Liver (tissue), 9 donors: ENCODE results near the gene CD300LG. TPM values are rescaled to one million over a fixed set of nuclear protein-coding genes. Genes with fewer than 3 reads are reported as not detected.

ENCODE experiments used
- DNase-seq: peaks from one replicate; pipeline ENCODE4 v3.0.0-alpha.2; 2017; ENCODE audit warnings: low spot score
- H3K27ac ChIP-seq, 2 donors: one replicate each; pipeline ENCODE4 v1.7.0; 2013; ENCODE audit warnings: inconsistent platforms in 2 of 2, low read length in 2 of 2, control low read depth in 1 of 2, low read depth in 1 of 2, mild to moderate bottlenecking in 1 of 2
- H3K27me3 ChIP-seq, 4 donors: one replicate each; pipeline versions ENCODE4 v1.6.1 to v1.7.0; 2013; ENCODE audit warnings: low read length in 3 of 4, inconsistent platforms in 1 of 4, mild to moderate bottlenecking in 1 of 4, moderate library complexity in 1 of 4; ENCODE audit not compliant: control insufficient read depth in 4 of 4, insufficient read depth in 4 of 4
- H3K36me3 ChIP-seq, 4 donors: one replicate each; pipeline versions ENCODE4 v1.6.1 to v1.7.0; 2013; ENCODE audit warnings: low read length in 3 of 4, mild to moderate bottlenecking in 3 of 4, low read depth in 1 of 4, moderate library complexity in 1 of 4; ENCODE audit not compliant: control insufficient read depth in 4 of 4, insufficient read depth in 3 of 4
- H3K4me1 ChIP-seq, 4 donors: one replicate each; pipeline versions ENCODE4 v1.6.1 to v1.7.0; 2013; ENCODE audit warnings: low read length in 3 of 4, mild to moderate bottlenecking in 3 of 4, moderate library complexity in 1 of 4; ENCODE audit not compliant: control insufficient read depth in 4 of 4, insufficient read depth in 4 of 4
- H3K4me3 ChIP-seq, 3 donors: one replicate each; pipeline versions ENCODE4 v1.6.1 to v1.7.0; 2013; ENCODE audit warnings: low read length in 3 of 3, control low read depth in 1 of 3, low read depth in 1 of 3, mild to moderate bottlenecking in 1 of 3
- H3K9ac ChIP-seq, 2 donors: one replicate each; pipeline ENCODE4 v1.7.0; 2013; ENCODE audit warnings: low read length in 2 of 2, mild to moderate bottlenecking in 2 of 2, moderate library complexity in 2 of 2, control low read depth in 1 of 2, low read depth in 1 of 2
- H3K9me3 ChIP-seq, 4 donors: one replicate each; pipeline versions ENCODE4 v1.6.1 to v1.7.0; 2013; ENCODE audit warnings: low read length in 3 of 4; ENCODE audit not compliant: control insufficient read depth in 4 of 4
- ATF3 ChIP-seq: IDR thresholded peaks from 2 replicates; pipeline ENCODE4 v1.6.1; 2016; ENCODE audit warnings: antibody characterized with exemption
- CTCF ChIP-seq: fragments of 150-350 bp; IDR thresholded peaks from 2 replicates; pipeline ENCODE4 v1.5.1; 2017; ENCODE audit warnings: improper control_type of control experiment, low read depth, low read length; ENCODE audit not compliant: missing input control
- EGR1 ChIP-seq, 2 donors: IDR thresholded peaks; 2 replicates each; pipeline ENCODE4 v1.6.1; 2016 to 2018; ENCODE audit warnings: antibody characterized with exemption in 2 of 2, low read depth in 2 of 2
- GABPA ChIP-seq, 2 donors: IDR thresholded peaks in 1 of 2; conservative IDR thresholded peaks in 1 of 2; 2 replicates each; pipeline ENCODE4 v1.6.1; 2016; ENCODE audit warnings: antibody characterized with exemption in 2 of 2, mild to moderate bottlenecking in 1 of 2, moderate library complexity in 1 of 2
- HNF4A ChIP-seq, 2 donors: conservative IDR thresholded peaks; 2 replicates each; pipeline ENCODE4 v1.6.1; 2016; ENCODE audit warnings: antibody characterized with exemption in 2 of 2, mild to moderate bottlenecking in 2 of 2
- JUND ChIP-seq, 2 donors: IDR thresholded peaks; 2 replicates each; pipeline ENCODE4 v1.6.1; 2016; ENCODE audit warnings: antibody characterized with exemption in 2 of 2
- MAX ChIP-seq: IDR thresholded peaks from 2 replicates; pipeline ENCODE4 v1.6.1; 2016; ENCODE audit warnings: antibody characterized with exemption
- NR2F2 ChIP-seq: IDR thresholded peaks from 2 replicates; pipeline ENCODE4 v1.6.1; 2016; ENCODE audit warnings: antibody characterized with exemption
- REST ChIP-seq: IDR thresholded peaks from 2 replicates; pipeline ENCODE4 v1.6.1; 2016; ENCODE audit warnings: antibody characterized with exemption, mild to moderate bottlenecking
- RXRA ChIP-seq, 2 donors: IDR thresholded peaks; 2 replicates each; pipeline ENCODE4 v1.6.1; 2017 to 2018; ENCODE audit warnings: antibody characterized with exemption in 2 of 2, mild to moderate bottlenecking in 1 of 2
- SP1 ChIP-seq: IDR thresholded peaks from 2 replicates; pipeline ENCODE4 v1.6.1; 2018; ENCODE audit warnings: antibody characterized with exemption, mild to moderate bottlenecking
- ZBTB33 ChIP-seq: IDR thresholded peaks from 2 replicates; pipeline ENCODE4 v1.6.1; 2016; ENCODE audit warnings: antibody characterized with exemption
- WGBS: extraction: QIAGEN DNeasy Blood & Tissue Kit; methylation state at CpG from one replicate; pipeline ENCODE4 v1.1.7; 2013; 5-methylcytosine and 5-hydroxymethylcytosine counted together
- polyA plus RNA-seq, 2 donors: library from polyadenylated mRNA; stranded (reverse) in 1 of 2; unstranded in 1 of 2; fragments of 200-250 nt in 1 of 2; fragments of >200 nt in 1 of 2; fragmentation: Nextera tagmentation in 1 of 2; extraction: Ambion mirVana in 1 of 2; gene quantifications; one replicate each; pipeline versions ENCODE4 v1.2.1 to v1.2.3, GENCODE V29; 2013 to 2015
- total RNA-seq, 2 donors: library from RNA; depleted of rRNA; stranded (reverse); fragments of >200 nt; gene quantifications; one replicate each; pipeline ENCODE4 v1.2.3, GENCODE V29; 2014
- donor health status: healthy.
- donor health status: healthy.
- donor health status: healthy.
- donor health status: healthy.
- donor health status: healthy.

CD300LG gene
- total and polyA plus RNA-seq, 4 donors, result 0.14 to 0.58 (median 0.20) TPM

- H3K9me3 ChIP-seq, result no peaks in the 10 kb centered on the region
- H3K4me3 ChIP-seq, result no peak overlapping the region
- no peak overlapping the region for H3K27ac ChIP-seq
- no peak for DNase-seq
- H3K4me1 ChIP-seq, result no peaks in the 10 kb centered on the region
- H3K27me3 ChIP-seq, result no peaks in the 10 kb centered on the region
- H3K9ac ChIP-seq, result no peak overlapping the region
- 85% methylated on average over 7 of the region's 7 CpGs for WGBS
- H3K36me3 ChIP-seq, result no peaks in the 10 kb centered on the region
- TF ChIP-seq SP1 (no peak), EGR1 (IDR thresholded peaks at IDR 0.05; ENCODE audit: low read depth in 2 of 2) (no peak), RXRA (IDR thresholded peaks at IDR 0.05) (no peak), HNF4A (conservative IDR thresholded peaks at IDR 0.05) (no peak), GABPA (IDR thresholded peaks at IDR 0.05 in 1 of 2, conservative IDR thresholded peaks at IDR 0.05 in 1 of 2) (no peak), MAX (no peak)
Measured at GRCh38 chr17:43853546-43853945, 6.6 kb downstream of the CD300LG start.

DNA sequence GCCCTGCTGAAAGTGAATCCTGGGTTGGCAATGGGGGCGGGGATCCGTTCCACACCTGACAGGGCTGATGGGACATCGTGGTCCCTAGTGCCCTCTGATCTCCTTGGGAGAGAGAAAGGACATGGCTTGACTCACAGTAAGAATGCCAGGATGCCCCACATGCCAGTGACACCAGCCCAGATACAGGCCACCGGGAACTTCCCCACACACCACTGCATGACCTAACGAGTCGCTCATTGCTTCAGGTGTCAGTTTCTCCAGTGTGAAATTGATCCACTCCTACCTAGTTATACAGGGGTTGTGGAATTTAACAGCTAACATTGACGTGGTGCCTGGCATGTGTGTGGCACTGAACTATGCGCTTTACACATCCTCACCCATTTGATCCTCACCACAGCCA lies 7.5 kb downstream of the CD300LG start:
- TF ChIP-seq NR2F2, result no peak
- no peak for TF ChIP-seq CTCF
- no peak for TF ChIP-seq JUND (IDR thresholded peaks at IDR 0.05)
- no peak for TF ChIP-seq ZBTB33
- TF ChIP-seq ATF3, result no peak
- no peak for TF ChIP-seq GABPA (IDR thresholded peaks at IDR 0.05 in 1 of 2, conservative IDR thresholded peaks at IDR 0.05 in 1 of 2)
- no peak for TF ChIP-seq REST
- Histone ChIP-seq H3K9ac (no peak overlapping the region), H3K27ac (no peak overlapping the region), H3K4me3 (no peak overlapping the region), H3K36me3 (no peaks in the 10 kb centered on the region), H3K27me3 (no peaks in the 10 kb centered on the region), H3K9me3 (no peaks in the 10 kb centered on the region), H3K4me1 (no peaks in the 10 kb centered on the region)
- DNase-seq, result no peak
- WGBS, result 78% methylated on average over 8 of the region's 8 CpGs
